H1 (cell line): ENCODE results near the gene AIF1L.

Experiments used
- PHF8 ChIP-seq: fragments of 200-600 bp; sonication (generic); conservative IDR thresholded peaks from 2 replicates; pipeline ENCODE4 v1.7.1; 2012; ENCODE audit warnings: low read depth, mild to moderate bottlenecking, inconsistent platforms, low read length, moderate library complexity
- RAD21 ChIP-seq, 2 experiments: IDR thresholded peaks in 1 of 2; conservative IDR thresholded peaks in 1 of 2; 2 replicates each; pipeline ENCODE4 v1.6.1; 2011; ENCODE audit warnings: low read depth in 2 of 2, low read length in 2 of 2, improper control_type of control experiment in 1 of 2, inconsistent platforms in 1 of 2, mild to moderate bottlenecking in 1 of 2, moderate library complexity in 1 of 2
- RFX5 ChIP-seq: IDR thresholded peaks from 2 replicates; pipeline ENCODE4 v1.6.1; 2011; ENCODE audit warnings: low read depth, low read length, improper control_type of control experiment, borderline replicate concordance
- TF ChIP-seq, protein P1 (sequence below), 3 experiments: IDR thresholded peaks; 1 replicate in 2 of 3; 2 replicates in 1 of 3; pipeline versions ENCODE4 v1.5.1 to v1.6.1; 2011; ENCODE audit warnings: low read length in 3 of 3, mild to moderate bottlenecking in 3 of 3, inconsistent platforms in 2 of 3, low read depth in 1 of 3, moderate library complexity in 1 of 3; ENCODE audit not compliant: insufficient read depth in 1 of 3; ENCODE audit errors: control extremely low read depth in 1 of 3

GRCh38 chr9:131103535-131103934 is 7.2 kb downstream of the AIF1L start:
- TF ChIP-seq RFX5 (no peak), RAD21 (IDR thresholded peaks at IDR 0.05 in 1 of 2, conservative IDR thresholded peaks at IDR 0.05 in 1 of 2; ENCODE audit: low read depth in 2 of 2, low read length in 2 of 2) (no peak), PHF8 (no peak)
- TF ChIP-seq, protein P1, sequence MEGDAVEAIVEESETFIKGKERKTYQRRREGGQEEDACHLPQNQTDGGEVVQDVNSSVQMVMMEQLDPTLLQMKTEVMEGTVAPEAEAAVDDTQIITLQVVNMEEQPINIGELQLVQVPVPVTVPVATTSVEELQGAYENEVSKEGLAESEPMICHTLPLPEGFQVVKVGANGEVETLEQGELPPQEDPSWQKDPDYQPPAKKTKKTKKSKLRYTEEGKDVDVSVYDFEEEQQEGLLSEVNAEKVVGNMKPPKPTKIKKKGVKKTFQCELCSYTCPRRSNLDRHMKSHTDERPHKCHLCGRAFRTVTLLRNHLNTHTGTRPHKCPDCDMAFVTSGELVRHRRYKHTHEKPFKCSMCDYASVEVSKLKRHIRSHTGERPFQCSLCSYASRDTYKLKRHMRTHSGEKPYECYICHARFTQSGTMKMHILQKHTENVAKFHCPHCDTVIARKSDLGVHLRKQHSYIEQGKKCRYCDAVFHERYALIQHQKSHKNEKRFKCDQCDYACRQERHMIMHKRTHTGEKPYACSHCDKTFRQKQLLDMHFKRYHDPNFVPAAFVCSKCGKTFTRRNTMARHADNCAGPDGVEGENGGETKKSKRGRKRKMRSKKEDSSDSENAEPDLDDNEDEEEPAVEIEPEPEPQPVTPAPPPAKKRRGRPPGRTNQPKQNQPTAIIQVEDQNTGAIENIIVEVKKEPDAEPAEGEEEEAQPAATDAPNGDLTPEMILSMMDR (IDR thresholded peaks at IDR 0.05; ENCODE audit: control extremely low read depth in 1 of 3, insufficient read depth in 1 of 3, low read depth in 1 of 3, low read length in 3 of 3) = no peak
